GM18499 (cell line): ENCODE measurements around the gene XYLT2.
"Not testable (repeated sequence)": the region's sequence is repeated elsewhere in the genome, so short reads cannot be mapped to it uniquely, and the experiment has no call there.

Experiments used
- ATAC-seq: cut with Tn5 transposase; IDR thresholded peaks from one replicate; pipeline ENCODE4 v1.9.1; 2021; ENCODE audit warnings: moderate number of reproducible peaks; ENCODE audit not compliant: insufficient read depth, unreplicated experiment

Gene XYLT2

DNA sequence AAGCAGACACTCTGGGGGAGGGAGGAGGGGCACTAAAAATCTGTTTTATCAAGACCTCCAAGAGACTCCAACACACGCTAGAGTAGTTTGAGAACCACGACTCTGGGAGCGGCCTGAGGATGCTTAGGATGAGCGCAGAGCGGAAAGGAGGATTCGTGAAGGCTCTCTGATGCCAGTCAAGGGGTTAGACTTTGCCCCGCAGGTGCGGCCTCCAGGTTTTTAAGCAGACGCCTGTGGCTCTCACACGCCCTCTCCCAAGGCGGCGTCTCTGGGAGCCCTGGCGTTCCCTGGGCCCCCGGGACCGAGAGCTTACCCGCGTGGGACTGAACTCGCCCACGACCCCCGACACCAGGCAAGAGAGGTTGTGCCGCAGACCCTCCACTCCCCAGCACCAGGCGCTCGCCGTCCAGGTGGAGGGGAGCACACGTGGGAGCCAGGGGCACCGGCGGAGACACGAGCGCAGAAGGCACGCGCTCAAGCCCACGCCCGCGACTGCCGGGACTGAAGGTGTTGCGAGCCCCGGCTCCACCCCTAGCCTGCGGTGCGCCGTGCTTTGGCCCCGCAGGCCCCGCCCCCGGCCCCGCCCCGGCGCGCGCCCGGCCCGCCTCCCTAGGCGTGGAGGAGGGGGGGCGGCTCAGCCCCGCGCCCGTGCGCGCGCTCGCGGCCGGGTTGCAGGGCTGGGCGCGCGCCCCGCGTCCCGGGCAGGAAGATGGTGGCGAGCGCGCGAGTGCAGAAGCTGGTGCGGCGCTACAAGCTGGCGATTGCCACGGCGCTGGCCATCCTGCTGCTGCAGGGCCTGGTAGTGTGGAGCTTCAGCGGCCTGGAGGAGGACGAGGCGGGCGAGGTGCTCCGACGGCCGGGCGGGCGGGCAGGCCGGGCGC lies at the start of gene XYLT2:
Gene XYLT2, plus strand, starts transcription at position 695 of the 881 bp plus-strand sequence. Its CDS starts 15 bp downstream, at position 710.
- no peak for ATAC-seq

DNA sequence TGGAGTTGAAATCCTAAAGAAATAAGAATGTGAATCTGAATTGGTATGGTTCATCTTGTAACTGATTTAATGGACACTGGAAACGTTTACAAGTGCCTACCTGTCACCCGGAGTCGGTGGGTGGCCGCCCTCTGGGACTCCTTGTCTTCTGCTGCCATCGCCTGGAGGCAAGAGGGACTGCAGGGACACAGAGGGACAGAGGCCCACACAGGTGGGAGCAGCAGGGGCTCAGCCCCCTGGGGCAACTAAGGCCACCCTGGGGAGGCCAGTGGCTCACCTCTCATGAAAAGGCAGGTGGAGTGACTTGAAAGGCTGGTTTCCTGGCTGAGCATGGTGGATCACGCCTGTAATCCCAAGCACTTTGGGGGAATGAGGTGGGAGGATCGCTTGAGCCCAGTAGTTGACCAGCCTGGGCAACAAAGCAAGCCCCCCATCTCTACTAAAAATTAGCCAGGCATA lies 48.5 kb upstream of the XYLT2 start:
- ATAC-seq: no peak

DNA sequence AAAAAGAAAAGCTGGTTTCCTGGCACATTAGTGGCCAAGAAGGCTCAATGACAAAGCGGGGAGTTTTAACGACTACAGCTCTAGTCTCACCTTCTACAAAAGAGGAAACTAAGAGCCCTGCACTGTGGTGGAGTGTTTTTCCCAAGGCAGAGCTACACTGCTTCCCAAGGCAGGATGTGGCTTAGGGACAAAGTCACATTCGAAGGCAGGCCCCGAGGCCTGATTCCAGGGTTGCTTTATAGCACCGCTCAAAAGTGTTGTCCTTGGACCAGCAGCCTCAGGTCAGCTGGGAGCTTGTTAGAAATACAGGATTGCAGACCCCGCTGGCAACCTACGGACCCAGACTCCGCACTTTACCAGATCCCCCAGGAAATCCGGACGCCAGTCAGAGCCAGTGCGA lies 47.9 kb upstream of the XYLT2 start:
- ATAC-seq: no peak

DNA sequence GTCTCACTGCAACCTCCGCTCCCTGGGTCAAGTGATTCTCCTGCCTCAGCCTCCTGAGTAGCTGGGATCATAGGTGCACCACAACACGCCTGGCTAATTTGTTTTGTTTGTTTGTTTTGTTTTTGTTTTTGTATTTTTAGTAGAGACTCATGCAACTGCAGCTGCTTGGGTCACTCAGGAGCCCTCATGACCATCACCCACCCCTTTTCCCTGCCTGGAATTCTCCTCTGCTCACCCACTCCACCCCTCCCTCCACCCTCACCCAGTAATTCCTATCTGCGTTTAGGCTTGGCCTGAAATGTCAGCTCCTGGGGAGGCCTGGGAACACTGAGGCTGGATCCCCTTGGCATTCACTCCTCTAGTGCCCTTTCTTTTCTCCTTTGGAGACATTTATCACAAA lies 46.1 kb upstream of the XYLT2 start:
- no peak for ATAC-seq

DNA sequence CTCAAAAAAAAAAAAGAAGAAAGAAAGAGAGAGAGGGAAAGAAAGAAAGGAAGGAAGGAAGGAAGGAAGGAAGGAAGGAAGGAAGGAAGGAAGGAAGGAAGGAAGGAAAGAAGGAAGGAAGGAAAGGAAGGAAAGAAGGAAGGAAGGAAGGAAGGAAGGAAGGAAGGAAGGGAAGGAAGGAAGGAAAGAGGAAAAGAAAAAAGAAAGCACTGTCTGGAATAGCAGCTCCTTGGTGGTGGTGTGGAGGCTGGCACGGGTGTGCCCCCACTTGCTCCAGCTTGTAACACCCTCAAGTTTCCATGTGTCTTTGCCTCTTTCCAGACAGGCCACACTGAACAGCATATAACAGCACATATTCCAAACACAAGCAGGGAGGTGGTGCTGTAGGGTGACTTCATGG lies 45.1 kb upstream of the XYLT2 start:
- ATAC-seq: not testable (repeated sequence)

DNA sequence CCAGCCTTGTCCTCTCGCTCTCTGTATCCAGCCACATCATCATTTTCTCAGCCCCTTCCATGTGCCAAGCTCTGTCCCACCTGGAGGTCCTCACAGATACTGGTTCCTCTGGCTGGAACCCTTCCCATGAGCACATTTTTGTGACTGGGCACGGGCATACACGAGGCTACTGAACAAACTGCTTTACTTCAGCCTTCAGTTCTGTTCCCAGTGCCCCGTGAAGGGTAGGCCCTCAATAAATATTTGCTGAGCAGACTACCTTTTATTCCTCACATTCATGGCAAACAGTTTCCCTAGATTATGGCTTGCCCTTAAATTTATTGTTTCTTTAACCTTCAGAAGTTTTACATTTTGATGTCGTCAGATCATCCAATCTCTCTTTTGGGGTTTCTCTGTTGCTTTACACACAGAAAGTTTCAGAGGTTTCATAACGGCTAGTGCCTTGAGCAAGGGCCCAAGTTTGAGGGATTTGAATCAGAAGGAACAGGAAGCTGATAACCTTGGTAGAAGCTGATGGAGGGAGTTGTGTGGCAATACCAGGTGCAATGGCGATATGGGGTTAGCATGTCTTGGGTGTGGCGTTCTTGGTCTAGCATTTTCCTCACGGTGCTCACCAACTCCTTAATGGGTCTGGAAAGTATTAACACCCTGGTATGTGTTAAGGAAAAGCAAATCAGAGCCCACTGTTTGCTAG lies 43.9 kb upstream of the XYLT2 start:
- ATAC-seq: no peak

DNA sequence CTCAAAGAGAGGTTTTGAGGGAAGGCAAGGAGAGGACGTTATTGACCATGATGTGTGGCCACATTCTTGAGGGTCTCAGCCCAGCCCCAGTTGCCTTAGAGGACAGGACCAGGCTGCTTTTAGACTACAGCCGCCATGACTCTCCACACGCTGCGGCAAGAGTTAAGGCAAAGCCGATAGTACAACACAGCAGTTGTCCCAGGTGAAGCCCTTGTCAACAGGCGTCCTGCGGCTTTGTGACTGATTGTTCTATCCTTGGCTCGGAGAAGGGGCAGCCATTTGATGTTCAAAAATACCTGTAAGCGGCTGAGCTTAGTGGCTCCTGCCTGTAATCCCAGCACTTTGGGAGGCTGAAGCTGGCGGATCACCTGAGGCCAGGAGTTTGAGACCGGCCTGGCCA lies 42.9 kb upstream of the XYLT2 start:
- no peak for ATAC-seq

DNA sequence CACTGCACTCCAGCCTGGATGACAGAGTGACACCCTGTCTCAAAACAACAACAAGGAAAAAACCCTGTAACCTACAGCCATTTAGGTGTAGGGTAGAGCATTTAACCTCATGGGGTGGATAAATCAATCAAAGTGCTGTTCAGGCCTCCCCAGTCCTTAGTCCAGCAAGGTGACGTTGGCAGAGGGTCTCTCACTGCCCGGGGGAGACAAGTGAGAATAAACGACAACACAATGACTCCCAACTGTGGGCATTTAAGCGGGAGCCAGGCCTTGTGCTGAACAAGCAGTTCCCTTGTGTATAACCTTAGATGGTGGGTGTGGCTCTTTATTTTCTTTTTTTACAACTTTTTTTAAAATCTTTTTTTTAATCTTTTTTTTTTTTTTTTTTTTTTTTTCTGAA lies 42.3 kb upstream of the XYLT2 start:
- ATAC-seq: no peak

DNA sequence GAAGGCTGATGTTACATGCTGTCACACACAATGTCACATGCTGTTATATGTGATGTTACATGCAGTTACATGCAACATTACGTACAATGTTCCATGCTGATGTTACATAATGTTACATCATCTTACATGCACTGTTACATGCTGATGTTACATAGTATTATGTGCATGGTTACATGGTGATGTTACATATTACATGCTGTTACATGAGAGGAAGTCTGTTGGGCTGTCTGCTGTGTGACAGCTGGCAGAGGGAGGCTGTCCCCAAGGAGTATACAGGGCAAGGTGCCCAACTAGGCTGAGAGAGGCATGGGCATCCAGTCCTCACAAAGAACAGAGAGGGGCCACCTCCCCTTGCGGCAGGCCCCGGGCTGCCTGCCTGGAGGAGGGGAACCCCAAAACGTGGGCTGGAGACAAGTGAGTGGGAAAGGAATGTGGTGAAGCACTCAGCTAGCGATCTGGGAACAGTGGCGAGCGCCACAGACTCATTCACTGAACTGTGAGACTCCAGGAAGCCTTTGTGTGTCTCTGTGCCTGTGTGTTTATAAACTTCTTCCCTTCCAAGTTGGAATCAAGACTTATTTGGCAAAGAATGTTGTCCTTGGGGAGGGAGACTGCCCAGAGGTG lies 41.0 kb upstream of the XYLT2 start:
- ATAC-seq: no peak

DNA sequence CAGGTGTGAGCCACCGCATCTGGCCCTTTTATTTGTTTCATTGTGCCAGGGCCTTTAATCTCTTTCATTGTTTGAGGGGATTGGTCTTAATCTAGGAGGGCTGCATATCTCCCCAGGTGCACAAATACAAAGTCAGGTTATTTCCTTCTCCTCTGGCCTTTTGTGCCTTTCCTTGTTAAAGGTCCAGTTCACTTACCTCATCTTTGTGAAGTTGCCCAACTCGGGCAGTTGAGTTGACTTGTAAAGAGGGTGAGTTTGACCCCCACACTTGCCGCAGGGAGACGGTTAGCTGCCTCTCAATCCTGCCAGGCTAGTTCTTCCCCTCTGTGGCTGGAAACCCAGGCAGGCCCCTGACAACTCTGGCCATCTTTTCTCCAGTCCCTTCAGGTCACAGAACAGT lies 38.3 kb upstream of the XYLT2 start:
- ATAC-seq: no peak

DNA sequence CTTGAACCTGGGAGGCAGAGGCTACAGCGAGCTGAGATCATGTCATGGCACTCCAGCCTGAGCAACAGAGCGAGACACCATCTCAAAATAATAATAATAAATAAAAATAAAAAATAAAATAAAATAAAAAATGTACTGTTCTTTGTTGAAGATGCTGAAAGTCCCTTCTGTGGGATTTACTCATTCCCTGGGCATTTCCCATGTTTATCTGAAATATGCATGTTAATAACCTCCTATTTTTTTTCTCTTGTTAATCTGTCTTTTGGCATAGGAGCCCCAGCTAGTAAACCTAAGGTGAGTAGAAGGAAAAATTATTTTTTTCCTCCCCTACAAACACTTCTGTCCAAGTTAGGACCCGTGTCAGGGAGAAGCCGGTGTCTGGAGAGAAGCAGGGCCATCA lies 37.3 kb upstream of the XYLT2 start:
- no peak for ATAC-seq

DNA sequence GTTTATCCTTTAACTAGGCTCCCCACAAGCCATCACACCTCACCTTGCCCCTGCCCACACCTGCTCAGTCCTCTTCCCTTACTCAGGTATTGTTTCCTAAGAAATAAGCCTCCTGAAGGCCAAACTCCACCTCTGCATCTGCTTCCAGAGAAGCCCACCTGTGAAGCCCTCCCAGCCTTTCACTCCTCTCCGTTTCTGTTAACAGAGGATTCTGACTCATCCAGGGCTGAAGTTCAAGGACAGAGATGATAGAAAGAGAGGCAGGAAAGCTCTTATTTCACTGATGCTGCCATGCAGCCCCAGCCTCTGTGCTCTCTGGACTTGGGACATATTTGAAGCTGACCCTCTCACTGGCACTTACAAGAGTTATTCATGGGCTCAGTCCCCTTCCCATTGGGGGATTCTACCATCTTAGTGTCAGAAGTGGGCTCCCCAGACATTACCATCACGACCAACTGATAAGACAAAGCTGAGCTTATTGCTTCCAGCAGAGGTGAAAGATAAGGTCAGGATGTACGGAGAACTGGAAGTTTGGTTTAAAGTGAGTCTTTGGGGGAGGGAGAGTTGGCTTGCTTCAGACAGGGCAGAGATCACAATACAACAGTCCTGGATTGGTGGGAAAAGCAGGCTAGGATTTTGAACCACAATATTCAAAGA lies 35.3 kb upstream of the XYLT2 start:
- ATAC-seq: no peak

DNA sequence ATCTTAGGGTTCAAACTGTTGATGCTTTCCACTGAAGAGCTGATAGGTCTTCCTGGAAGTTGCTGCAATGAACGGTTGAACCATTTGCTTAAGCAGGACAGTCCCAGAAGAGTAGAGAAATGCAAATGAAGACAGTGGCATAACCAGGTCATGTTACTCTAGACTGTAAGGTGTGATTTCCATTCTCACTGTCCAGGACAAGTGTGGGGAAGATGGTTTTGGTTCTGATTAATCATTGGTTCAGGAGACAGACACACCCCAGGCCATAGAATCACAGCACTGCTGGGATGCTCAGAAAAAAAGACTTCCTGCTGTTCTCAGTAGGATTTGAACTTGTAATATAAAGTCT lies 34.8 kb upstream of the XYLT2 start:
- no peak for ATAC-seq

DNA sequence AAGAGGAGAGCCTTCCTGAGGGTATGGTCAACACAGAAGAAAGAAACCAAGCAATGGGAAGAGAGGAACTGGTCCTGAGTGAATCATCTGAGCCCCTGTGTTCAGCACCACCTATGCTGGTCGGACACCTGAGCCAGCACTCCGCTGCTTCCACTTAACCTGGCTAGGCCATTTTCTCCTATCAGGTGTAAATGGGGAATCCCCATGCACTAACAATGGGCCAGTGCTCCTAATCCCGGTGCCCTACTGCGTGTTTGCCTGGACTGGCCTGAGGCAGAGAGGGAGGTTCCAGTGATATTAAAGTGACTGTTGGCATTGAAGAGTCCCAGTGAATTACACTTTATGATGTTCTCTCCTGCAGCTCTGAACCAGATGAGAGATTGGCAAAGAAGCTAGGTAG lies 34.4 kb upstream of the XYLT2 start:
- no peak for ATAC-seq

DNA sequence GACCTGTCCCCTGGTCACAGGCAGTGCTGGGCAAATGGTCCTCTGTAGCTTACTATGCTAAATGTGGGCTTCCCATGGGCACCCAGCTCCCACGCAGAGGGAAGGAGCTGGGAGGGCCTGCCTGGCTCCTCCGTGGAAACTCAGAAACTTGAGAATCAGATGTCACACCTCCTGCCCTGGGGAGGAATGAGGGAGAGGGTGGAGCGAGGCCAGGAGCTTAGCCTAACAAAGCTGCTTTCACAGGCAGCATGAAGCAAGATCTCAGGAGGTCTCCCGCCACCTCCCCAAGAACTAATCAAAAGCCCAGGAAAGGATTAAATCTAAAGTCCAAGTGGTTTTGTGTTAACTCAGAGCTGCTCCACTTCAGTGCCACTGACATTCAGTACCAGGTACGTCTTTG lies 33.6 kb upstream of the XYLT2 start:
- ATAC-seq: no peak

DNA sequence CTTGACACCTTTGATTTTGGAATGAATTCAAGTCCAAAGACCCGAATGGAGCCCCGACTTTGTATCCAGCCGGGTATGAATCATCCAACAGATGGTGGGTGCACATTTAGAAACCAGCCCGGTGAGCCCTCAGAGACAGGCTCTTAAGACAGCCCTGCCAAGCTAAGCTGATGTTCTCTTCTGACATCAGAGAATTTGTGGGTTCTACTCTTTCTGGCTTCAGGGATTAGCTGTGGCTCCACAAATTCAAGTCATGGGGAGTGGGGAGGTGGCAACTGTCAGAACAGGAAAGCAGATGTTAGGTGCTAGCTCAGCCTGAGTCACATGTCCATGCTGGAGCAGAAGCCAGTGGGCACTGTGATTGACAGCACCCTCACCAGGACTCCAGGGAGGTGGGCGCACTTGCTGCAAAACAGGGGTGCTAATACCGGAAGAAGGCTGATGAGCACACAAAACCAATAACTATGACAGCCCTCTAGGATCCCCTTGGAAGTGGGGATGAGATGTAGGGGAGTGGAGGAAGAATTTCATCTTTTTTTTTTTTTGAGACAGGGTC lies 31.4 kb upstream of the XYLT2 start:
- no peak for ATAC-seq

DNA sequence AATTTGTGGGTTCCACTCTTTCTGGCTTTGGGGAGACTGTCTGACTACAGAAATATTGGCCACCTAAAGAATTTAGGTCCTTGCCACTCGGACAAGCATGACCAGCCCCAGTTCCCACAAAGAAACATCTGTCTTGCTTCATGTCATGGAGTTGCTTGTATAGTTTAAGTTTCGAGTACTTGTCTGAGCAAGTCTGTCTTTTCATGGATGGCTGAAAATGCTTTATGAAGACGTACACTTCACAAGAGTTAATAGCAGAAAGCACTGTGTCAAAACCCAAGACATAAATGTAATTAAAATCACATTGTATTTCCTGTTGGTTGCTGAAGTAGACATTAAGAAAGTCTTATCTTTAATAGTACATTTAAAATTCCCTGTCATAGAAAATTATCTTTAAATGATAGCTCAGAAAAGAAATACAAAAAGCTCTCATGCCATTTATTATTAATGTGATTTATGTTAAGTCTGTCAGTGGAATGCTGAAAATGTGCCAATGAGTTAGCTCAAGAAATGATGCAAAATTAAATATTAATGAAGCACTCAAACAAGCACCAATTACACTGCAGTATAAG lies 29.8 kb upstream of the XYLT2 start:
- ATAC-seq: no peak

DNA sequence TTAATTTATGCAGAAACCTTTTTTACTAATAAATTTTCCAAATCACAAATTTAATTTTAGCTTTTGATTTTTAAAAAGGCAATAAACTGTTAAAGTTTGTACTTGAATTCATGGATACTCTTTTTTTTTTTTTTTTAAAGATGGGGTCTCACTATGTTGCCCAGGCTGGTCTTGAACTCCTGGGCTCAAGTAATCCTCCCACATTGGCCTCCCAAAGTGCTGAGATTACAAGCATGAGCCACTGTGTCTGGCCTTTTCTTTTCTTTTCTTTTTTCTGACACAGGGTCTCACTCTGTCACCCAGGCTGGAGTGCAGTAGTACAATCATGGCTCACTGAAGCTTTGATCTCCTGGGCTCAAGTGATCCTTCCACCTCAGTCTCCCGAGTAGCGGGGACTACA lies 29.3 kb upstream of the XYLT2 start:
- not testable (repeated sequence) for ATAC-seq

DNA sequence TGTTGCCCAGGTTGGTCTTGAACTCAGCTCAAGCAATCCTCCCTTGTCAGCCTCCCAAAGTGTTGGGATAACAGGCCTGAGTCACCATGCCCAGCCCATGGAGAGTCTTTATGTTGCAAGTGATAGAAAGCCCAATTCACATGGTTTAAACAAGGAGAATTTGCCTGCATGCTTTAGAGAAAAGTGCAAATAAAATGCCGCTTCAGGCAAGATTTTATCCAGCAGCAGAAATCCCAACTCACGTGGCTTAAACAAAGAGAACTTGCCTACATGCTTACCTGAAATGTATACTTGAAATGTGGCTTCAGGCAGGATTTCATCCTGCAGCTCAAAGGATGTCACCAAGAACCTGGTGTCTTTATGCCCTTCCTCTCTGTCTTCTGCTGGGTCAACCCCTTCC lies 28.8 kb upstream of the XYLT2 start:
- ATAC-seq: no peak
